Activated CD4-positive, alpha-beta T cell treated with anti-CD3 and anti-CD28 coated beads, Interleukin-2, amount 10 ng/mL, durations not matched to agents 24 days and 14 days (primary cell): ENCODE data around the gene RIC8B. TPM values are rescaled to one million over a fixed set of nuclear protein-coding genes. Genes with fewer than 3 reads are reported as not detected.
A peak's percentile ranks its signal among the peaks of the same experiment; 100 is the strongest.

Experiments used
- DNase-seq: peaks from one replicate; pipeline ENCODE4 v3.0.0; 2022
- H3K27ac Mint-ChIP-seq: one replicate; pipeline ENCODE4 v1.8.0; 2022; ENCODE audit warnings: mild to moderate bottlenecking, mixed read lengths
- H3K27me3 Mint-ChIP-seq: one replicate; pipeline ENCODE4 v1.8.0; 2022; ENCODE audit warnings: mixed read lengths
- H3K36me3 Mint-ChIP-seq: one replicate; pipeline ENCODE4 v1.8.0; 2022; ENCODE audit warnings: low read depth, mild to moderate bottlenecking, mixed read lengths
- H3K4me1 Mint-ChIP-seq: one replicate; pipeline ENCODE4 v1.8.0; 2021; ENCODE audit warnings: mixed read lengths
- H3K4me3 Mint-ChIP-seq: one replicate; pipeline ENCODE4 v1.8.0; 2022; ENCODE audit warnings: mild to moderate bottlenecking, moderate library complexity, mixed read lengths
- H3K9me3 Mint-ChIP-seq: one replicate; pipeline ENCODE4 v1.8.0; 2021; ENCODE audit warnings: mixed read lengths
- intact Hi-C: fragments of 100-400 bp; cut with micrococcal nuclease; formaldehyde crosslinking; loops from one replicate; pipeline ENCODE4 v1.15.1; 2023
- total RNA-seq: library from RNA; stranded (reverse); gene quantifications from 2 replicates; pipeline ENCODE4 v1.2.3, GENCODE V29; 2022

RIC8B gene
- total RNA-seq, 1 donor from 2014 or later: 14.9 TPM

DNA sequence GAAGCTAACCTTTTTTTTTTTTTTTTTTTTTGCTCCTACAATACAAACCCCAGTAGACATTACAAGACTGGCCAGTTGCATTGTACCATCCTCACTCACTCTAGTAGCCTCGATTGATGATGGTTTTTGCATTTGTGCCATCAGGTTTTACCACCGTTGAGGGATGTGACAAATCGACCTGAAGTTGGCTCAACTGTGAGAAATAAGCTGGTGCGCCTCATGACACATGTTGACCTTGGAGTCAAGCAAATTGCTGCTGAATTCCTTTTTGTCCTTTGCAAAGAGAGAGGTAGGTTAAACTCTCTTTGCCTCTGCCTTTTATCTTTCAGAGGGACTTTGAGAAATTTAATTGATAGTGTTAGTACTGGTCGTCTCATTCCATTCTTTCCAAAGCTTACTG lies 76.8 kb downstream of the RIC8B start:
- H3K9me3 Mint-ChIP-seq: no peaks in the 10 kb centered on the region
- peaks cover 6% of the 10 kb centered on the region for H3K36me3 Mint-ChIP-seq
- no peaks in the 10 kb centered on the region for H3K27me3 Mint-ChIP-seq
- no peak for DNase-seq
- peaks cover 10% of the 10 kb centered on the region for H3K4me1 Mint-ChIP-seq
- no peak overlapping the region for H3K4me3 Mint-ChIP-seq
- no peak overlapping the region for H3K27ac Mint-ChIP-seq
- intact Hi-C loops: no loop called here

DNA sequence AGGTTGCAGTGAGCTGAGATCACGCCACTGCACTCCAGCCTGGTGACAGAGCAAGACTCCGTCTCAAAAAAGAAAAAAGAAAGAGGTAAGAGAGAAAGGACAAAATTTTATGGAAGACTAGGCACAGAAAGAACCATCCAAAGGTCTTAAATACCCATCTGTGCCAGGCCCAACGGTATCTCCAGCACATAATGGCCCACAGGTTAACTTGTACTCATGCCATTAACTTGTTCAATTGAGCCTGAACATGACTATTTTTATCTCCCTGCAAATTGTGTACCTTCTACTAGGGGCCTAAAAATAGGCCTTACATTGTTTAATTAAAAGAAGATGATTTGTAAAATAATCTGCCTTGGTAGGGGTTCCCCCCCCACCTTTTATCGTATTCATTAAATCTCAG lies 80.2 kb downstream of the RIC8B start:
- no peak for DNase-seq
- intact Hi-C loops: loop anchor here (5.0 kb wide), 1 partner anchor 63 kb away; no protein-coding TSS in a partner anchor
- Mint-ChIP-seq H3K27me3 (no peaks in the 10 kb centered on the region), H3K27ac (peak overlapping the region; percentile 85), H3K36me3 (peaks cover 8% of the 10 kb centered on the region), H3K9me3 (no peaks in the 10 kb centered on the region), H3K4me1 (peaks cover 10% of the 10 kb centered on the region), H3K4me3 (peak overlapping the region; percentile 41)

DNA sequence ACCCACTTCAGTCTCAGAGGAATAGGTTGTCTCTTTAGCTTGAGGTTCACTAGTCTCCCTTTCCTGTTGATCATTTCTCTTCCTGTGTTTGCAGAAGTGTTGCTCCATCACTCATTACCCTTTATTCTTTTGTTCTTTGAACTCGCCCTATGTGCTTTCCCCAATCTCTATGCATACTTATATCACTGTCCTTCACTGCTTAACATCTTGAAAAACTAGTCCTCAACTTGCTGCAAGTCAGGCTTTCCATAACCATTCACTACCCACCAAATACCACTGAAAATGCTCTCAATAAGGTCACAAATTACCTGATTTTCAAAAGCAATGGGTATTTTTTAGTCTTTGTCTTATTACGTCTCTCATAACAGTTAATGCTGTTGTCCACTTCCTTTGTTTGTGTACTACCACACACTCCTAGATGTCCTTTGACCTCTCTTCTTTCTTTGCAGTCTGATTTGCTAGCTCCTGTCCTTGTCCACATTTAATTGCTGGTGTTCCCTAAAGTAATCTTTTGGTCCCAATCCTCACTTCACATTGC lies 80.8 kb downstream of the RIC8B start:
- peak; percentile 58 for DNase-seq
- Mint-ChIP-seq H3K27ac (no peak overlapping the region), H3K27me3 (no peaks in the 10 kb centered on the region), H3K9me3 (no peaks in the 10 kb centered on the region), H3K36me3 (peaks cover 10% of the 10 kb centered on the region), H3K4me1 (peaks cover 8% of the 10 kb centered on the region), H3K4me3 (no peak overlapping the region)
- intact Hi-C loops: loop anchor here (5.0 kb wide), 1 partner anchor 62 kb away; no protein-coding TSS in a partner anchor

DNA sequence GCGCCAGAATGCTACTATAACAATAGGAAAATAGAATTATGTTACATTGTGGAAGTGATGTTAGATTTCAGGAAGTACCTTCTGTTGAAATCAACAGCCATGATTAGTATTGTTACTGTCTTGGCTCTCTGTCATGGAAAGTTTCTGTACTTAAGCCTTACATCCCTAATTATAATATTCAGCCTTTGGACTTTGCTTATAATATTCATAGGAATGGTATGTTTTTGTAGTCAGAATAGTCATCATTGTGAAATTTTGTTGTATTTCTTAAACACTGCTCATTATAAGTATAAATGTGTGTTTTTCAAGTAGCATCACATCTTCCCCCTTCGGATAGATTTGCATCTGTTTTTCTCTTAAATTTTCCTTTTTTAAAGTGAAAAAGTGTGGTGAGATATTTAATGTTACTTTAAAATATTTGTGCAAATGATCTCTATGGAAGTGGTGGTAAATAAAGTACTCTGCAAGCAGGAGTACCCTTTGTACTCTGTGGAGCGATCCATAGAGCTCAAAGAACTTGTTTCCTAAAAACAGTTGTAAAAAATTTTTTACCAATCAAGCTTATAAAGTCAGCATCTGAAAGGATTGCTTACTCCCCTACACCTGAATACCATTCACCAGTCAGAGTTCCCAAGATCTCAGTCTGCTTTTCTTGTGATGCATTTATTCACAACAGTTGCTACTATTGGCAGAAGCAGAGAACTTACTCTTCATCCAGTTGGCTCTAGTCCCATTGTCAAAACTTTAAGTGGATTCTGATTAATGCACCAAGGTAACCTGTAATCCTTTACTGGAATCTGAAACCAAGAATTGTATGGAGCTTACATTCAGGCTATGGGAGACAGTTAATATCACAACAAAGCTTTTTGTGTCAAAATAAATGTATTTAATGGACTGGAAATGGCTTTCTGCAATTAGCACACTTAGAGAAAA lies 87.8 kb downstream of the RIC8B start:
- Mint-ChIP-seq H3K4me3 (no peak overlapping the region), H3K27ac (no peak overlapping the region), H3K4me1 (no peaks in the 10 kb centered on the region), H3K27me3 (no peaks in the 10 kb centered on the region), H3K9me3 (no peaks in the 10 kb centered on the region), H3K36me3 (peaks cover 28% of the 10 kb centered on the region)
- DNase-seq: no peak
- intact Hi-C loops: no loop called here

DNA sequence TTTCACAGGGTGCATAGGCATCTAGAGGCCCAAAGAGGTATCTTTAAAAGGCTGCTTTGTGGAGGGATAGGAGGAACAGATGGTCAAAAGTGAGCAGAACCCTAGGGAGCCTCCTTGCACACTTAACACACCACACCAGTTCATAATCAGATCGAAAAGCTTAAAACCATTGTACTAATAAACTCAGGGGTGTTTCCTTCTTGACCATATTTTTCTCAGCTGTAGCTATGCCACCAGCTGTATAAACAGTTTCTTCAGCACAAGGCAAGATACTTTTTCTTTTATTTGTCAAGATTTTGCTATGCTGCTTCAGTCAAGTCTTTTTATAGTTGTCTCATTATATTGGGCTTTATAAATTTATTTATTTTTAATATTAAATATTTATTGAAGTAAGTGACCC lies 88.7 kb downstream of the RIC8B start:
- peaks cover 30% of the 10 kb centered on the region for H3K36me3 Mint-ChIP-seq
- no peaks in the 10 kb centered on the region for H3K27me3 Mint-ChIP-seq
- no peak for DNase-seq
- intact Hi-C loops: no loop called here
- no peaks in the 10 kb centered on the region for H3K9me3 Mint-ChIP-seq
- no peak overlapping the region for H3K4me3 Mint-ChIP-seq
- H3K4me1 Mint-ChIP-seq: no peaks in the 10 kb centered on the region
- H3K27ac Mint-ChIP-seq: no peak overlapping the region

DNA sequence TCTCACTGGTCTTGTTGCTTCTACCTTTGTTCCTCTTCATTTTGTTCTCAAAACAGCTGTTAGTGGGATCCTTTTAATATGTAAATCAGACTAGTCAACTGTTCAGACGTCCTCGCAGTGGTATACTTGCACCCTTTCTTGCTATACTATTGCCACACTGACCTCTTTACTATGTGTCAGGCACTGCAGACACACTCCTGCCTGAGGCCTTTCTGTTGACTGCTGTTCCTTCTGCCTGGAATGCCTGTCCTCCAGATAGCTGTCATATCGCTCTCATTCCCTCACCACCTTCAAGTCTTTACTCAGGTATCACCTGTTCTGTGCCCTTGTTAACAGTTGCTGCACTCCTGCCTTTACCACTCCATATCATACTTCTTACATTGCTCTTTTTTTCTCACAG lies 91.2 kb downstream of the RIC8B start:
- Mint-ChIP-seq H3K4me3 (no peak overlapping the region), H3K36me3 (peaks cover 23% of the 10 kb centered on the region), H3K27me3 (no peaks in the 10 kb centered on the region), H3K27ac (no peak overlapping the region), H3K9me3 (no peaks in the 10 kb centered on the region), H3K4me1 (no peaks in the 10 kb centered on the region)
- intact Hi-C loops: no loop called here
- DNase-seq: no peak

DNA sequence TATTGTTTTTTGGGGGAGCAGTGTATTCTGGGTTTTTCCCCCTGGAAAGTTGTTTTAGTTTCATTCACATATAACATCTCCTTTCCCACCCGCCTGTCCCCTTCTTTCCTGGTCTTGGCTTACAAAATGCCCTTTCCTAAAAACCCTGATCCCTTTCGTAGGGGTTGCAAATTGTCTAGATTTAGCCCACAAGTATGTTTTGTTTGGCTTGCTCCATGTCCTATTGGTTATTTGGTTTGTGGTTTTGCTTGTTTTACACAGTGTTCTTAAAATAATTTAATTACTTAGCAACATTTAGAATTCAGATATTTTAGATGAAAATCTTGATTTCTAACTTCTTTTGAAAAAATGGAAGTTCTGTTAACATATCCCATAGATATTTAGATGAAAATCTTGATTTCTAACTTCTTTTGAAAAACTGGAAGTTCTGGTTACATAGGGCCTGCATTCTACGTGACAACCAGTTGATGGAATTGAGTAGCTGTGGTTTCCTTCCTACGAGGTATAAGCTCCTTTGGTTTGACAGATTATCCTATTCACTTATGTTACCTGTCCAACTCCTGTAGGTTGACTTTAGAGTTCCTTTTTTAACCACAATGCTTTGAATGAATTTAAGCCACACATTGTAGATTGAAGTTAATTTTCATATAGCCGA lies 92.1 kb downstream of the RIC8B start:
- no peak overlapping the region for H3K27ac Mint-ChIP-seq
- peaks cover 2% of the 10 kb centered on the region for H3K4me1 Mint-ChIP-seq
- H3K36me3 Mint-ChIP-seq: peaks cover 21% of the 10 kb centered on the region
- no peaks in the 10 kb centered on the region for H3K27me3 Mint-ChIP-seq
- no peak overlapping the region for H3K4me3 Mint-ChIP-seq
- no peaks in the 10 kb centered on the region for H3K9me3 Mint-ChIP-seq
- no peak for DNase-seq
- intact Hi-C loops: no loop called here

DNA sequence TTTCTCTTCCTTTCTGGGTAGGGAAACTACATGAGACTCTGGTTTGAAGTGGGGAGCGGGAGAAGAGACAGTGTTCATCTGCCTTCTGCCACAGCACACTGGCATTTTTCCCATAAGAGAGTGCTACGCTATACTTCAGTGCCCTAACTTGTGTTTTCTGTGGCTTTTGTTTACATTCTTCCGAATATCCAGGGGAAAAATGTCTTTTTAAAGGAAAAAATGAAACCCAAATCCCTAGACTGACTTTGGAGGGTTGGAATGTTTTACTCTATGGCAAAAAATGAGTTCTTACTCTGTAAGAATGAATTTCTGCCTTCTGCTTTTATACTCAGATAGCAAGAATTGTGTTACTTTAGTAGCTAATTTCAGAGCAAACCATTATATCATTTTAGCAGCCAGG lies 93.2 kb downstream of the RIC8B start:
- Mint-ChIP-seq H3K36me3 (peaks cover 27% of the 10 kb centered on the region), H3K4me1 (peaks cover 4% of the 10 kb centered on the region), H3K27ac (no peak overlapping the region), H3K27me3 (no peaks in the 10 kb centered on the region), H3K4me3 (no peak overlapping the region), H3K9me3 (no peaks in the 10 kb centered on the region)
- intact Hi-C loops: no loop called here
- no peak for DNase-seq

DNA sequence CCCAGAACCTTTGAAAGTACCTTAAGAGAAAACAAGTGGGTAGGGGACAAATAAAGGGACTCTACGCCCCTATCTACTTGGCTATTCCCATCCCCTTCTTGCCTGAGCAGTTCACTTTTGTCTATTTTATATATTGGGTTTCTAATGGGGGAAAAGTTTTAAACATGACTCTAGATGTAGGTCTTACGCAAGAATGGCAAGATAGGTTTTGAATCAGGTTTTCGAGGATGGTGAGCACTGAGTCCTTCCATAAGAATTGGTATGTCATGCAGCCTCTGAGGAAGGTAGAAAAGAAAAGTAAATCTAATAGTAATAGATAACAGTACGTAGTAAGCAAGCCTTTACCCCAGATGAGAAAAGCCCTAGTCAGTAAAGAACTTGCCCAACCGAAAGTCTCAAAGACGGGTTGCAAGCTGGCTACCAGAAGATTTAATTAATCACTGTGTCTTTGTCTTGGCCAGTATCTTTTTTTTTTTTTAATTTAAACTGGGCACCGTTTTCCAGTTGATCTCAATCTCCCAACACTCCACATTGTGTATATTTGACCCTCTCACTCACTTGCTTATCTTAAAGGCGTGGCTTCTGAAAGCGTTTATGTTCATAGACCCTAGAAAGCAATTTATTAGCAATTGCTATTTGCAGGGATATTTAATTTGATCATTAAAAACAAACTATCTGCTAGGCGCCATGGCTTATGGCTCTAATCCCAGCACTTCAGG lies 94.7 kb downstream of the RIC8B start:
- DNase-seq: no peak
- Mint-ChIP-seq H3K27ac (no peak overlapping the region), H3K4me3 (no peak overlapping the region), H3K9me3 (no peaks in the 10 kb centered on the region), H3K27me3 (no peaks in the 10 kb centered on the region), H3K36me3 (peaks cover 31% of the 10 kb centered on the region), H3K4me1 (peaks cover 7% of the 10 kb centered on the region)
- intact Hi-C loops: no loop called here

DNA sequence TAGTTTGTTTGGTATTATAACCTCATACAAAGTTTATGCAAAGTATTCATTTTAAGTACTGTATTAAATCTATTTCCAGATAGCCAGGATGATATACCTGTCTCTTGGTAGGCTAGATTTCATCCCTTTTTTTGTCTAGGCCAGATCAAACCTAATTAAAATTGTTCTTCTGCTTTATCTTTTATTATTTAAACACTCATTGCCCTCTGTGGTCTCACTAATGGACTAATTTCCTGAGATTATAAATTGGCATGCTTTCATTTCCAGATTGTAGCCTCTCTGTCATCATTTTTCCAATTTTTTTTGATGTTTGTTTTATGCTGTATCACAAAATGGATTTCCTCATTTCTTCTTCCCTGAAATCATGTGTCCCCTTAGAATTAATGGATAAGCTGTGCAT lies 95.6 kb downstream of the RIC8B start:
- no peak overlapping the region for H3K27ac Mint-ChIP-seq
- no peak overlapping the region for H3K4me3 Mint-ChIP-seq
- peaks cover 29% of the 10 kb centered on the region for H3K36me3 Mint-ChIP-seq
- no peaks in the 10 kb centered on the region for H3K27me3 Mint-ChIP-seq
- peaks cover 7% of the 10 kb centered on the region for H3K4me1 Mint-ChIP-seq
- H3K9me3 Mint-ChIP-seq: no peaks in the 10 kb centered on the region
- intact Hi-C loops: no loop called here
- no peak for DNase-seq

DNA sequence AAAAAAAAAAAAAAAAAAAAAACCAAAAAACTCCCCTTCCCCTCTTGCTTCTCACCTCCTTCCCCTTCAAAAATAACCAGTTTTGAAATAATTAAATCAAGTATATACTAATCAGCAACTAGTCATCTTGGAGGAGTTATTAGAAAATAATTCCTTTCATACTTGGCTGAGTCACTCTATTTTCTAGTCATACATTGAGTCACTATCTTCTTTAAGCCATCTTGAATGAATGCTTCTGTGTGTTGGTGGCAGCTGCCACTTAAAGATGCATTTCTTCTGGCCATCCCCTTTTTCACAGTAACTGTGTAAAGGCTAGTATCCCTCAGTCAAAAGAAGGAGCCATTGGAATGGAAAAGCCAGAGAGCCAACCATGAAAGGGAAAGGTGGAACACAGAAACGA lies 97.0 kb downstream of the RIC8B start:
- Mint-ChIP-seq H3K27me3 (no peaks in the 10 kb centered on the region), H3K27ac (no peak overlapping the region), H3K9me3 (no peaks in the 10 kb centered on the region), H3K4me1 (peaks cover 7% of the 10 kb centered on the region), H3K36me3 (peaks cover 23% of the 10 kb centered on the region), H3K4me3 (no peak overlapping the region)
- intact Hi-C loops: no loop called here
- no peak for DNase-seq

DNA sequence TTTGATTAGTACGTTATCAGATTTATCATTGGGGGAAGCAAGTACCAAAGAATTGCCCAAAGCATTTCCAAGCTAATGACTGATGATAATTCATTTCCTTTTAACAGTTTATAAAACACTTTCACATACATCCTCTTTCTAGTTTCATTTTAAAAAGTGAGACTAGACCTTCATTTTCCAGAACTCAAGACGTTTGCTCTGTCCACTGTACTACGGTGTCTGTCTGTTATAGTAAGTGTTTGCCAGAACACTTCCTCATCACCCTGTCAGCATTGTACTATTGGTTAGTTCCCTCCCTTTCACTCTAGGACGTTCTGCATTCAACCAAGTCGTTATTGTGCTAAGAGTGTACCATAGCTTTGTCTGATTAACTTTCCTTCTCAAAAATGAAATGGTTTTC lies 99.5 kb downstream of the RIC8B start:
- no peaks in the 10 kb centered on the region for H3K9me3 Mint-ChIP-seq
- no peak for DNase-seq
- peaks cover 7% of the 10 kb centered on the region for H3K4me1 Mint-ChIP-seq
- peaks cover 18% of the 10 kb centered on the region for H3K36me3 Mint-ChIP-seq
- no peak overlapping the region for H3K27ac Mint-ChIP-seq
- intact Hi-C loops: no loop called here
- H3K27me3 Mint-ChIP-seq: no peaks in the 10 kb centered on the region
- H3K4me3 Mint-ChIP-seq: no peak overlapping the region

DNA sequence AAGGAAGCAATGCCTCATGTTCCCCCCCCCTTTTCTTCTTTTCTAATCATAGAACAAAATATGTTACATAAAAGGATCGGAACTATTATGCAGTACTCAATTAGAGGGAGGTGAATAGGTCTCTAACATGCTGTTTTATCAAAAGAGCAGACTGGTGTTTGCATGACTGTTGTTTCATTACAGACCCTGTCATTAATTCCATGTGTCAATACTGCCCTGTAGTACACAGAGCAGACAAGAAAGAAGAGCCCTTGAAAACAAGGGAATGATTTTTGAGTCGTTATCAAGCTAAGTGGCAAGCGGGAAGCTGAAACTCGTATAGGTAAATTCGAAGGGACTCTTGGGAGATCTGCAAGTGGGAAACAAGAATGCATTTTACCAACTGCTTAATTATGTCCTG lies 104.3 kb downstream of the RIC8B start:
- DNase-seq: no peak
- Mint-ChIP-seq H3K36me3 (peaks cover 23% of the 10 kb centered on the region), H3K27me3 (no peaks in the 10 kb centered on the region), H3K4me3 (no peak overlapping the region), H3K4me1 (no peaks in the 10 kb centered on the region), H3K9me3 (no peaks in the 10 kb centered on the region), H3K27ac (no peak overlapping the region)
- intact Hi-C loops: no loop called here

DNA sequence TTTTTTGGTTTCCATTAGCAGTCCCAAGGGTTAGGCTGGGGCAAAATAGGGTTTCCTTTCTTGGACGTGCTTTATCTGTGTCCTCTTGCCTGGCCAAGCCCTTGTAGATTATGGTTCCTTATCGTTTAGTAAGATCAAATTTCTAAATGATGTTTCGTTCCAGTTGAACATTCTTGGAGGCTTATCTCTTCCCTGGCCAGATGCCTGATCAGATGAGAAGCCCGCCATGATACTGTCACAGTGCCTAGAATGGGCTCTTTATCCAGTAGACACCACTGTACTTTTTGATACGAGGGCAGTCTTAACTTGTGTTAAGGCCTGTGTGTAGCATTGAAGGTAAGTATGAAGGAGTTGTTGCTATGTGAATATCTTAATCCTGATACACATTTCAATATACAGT lies 105.1 kb downstream of the RIC8B start:
- no peak overlapping the region for H3K27ac Mint-ChIP-seq
- intact Hi-C loops: no loop called here

More for the DNA sequence above, 105.1 kb downstream of the RIC8B start:
- Mint-ChIP-seq H3K36me3 (peaks cover 22% of the 10 kb centered on the region), H3K9me3 (no peaks in the 10 kb centered on the region), H3K4me3 (no peak overlapping the region), H3K27me3 (no peaks in the 10 kb centered on the region), H3K4me1 (no peaks in the 10 kb centered on the region)
- no peak for DNase-seq
